ENCODE measurements around the gene CLCN6. TPM values are rescaled to one million over a fixed set of nuclear protein-coding genes. Genes with fewer than 3 reads are reported as not detected.
A peak's percentile ranks its signal among the peaks of the same experiment; 100 is the strongest.

CLCN6 gene
- total RNA-seq, 4 donors from 2014 or later: 14.0 to 184 (median 30.7) TPM

DNA sequence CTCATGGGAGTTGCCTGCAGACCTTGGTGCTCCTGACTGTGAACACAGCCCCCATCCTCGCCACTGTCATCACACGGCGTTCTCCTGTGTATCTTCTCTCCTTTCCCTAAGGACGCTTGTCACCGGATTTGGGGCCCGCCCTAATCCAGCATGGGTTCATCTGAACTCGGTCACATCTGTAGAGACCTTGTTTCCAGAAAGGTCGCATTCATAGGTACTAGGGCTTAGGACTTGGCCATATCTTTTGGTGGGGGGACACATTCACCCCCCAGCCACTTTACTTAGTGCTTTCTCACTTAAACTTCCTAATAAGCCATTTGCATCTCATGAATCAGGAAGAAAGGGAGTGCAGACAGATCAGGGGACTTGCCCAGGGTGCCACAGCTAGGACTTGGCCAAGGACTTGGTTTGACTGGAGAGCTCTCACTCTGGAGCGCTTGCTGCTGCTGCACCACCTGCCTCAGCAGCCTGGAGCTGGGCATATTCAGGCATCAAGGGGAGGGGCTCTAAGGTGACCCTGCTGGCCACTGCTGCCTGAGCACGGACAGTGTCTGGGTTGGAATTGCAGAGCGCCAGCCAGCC, 31.9 kb downstream of the CLCN6 start:
- in situ Hi-C loops (cut with MboI; ENCODE audit: low pct_ligation_motif_present in 1 of 4, low pct_unique_long_range_greater_than_20kb in 1 of 4, low sequenced_read_pairs in 3 of 4): loop anchor here in 3 of 4 donors (25.0 kb wide), 1 partner anchor 124 kb away; no protein-coding TSS in a partner anchor
- no peak overlapping the region for H3K27ac ChIP-seq
- TF ChIP-seq POLR2A (IDR thresholded peaks at IDR 0.05) (no peak), POLR2AphosphoS5 (IDR thresholded peaks at IDR 0.05) (no peak), EP300 (IDR thresholded peaks at IDR 0.05; ENCODE audit: low read depth) (no peak)
- TF ChIP-seq, protein P1, sequence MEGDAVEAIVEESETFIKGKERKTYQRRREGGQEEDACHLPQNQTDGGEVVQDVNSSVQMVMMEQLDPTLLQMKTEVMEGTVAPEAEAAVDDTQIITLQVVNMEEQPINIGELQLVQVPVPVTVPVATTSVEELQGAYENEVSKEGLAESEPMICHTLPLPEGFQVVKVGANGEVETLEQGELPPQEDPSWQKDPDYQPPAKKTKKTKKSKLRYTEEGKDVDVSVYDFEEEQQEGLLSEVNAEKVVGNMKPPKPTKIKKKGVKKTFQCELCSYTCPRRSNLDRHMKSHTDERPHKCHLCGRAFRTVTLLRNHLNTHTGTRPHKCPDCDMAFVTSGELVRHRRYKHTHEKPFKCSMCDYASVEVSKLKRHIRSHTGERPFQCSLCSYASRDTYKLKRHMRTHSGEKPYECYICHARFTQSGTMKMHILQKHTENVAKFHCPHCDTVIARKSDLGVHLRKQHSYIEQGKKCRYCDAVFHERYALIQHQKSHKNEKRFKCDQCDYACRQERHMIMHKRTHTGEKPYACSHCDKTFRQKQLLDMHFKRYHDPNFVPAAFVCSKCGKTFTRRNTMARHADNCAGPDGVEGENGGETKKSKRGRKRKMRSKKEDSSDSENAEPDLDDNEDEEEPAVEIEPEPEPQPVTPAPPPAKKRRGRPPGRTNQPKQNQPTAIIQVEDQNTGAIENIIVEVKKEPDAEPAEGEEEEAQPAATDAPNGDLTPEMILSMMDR (IDR thresholded peaks at IDR 0.05): no peak
- no peak for DNase-seq
- intact Hi-C loops (cut with DNase I; ENCODE audit: low total_unique reads): loop anchor here (5.0 kb wide), 2 partner anchors 54 to 69 kb away; no protein-coding TSS in a partner anchor
- WGBS, 2 donors (ENCODE audit: low coverage in 1 of 2): 91 to 100% methylated on average over 2 to 11 of the region's 11 CpGs
- peaks cover 0 to 80% (median 25%) of the 10 kb centered on the region in 4 donors for H3K36me3 ChIP-seq
- H3K4me3 ChIP-seq: no peak overlapping the region
- no peaks in the 10 kb centered on the region for H3K9me3 ChIP-seq
- H3K27me3 ChIP-seq: no peaks in the 10 kb centered on the region
- no peaks in the 10 kb centered on the region for H3K4me1 ChIP-seq

DNA sequence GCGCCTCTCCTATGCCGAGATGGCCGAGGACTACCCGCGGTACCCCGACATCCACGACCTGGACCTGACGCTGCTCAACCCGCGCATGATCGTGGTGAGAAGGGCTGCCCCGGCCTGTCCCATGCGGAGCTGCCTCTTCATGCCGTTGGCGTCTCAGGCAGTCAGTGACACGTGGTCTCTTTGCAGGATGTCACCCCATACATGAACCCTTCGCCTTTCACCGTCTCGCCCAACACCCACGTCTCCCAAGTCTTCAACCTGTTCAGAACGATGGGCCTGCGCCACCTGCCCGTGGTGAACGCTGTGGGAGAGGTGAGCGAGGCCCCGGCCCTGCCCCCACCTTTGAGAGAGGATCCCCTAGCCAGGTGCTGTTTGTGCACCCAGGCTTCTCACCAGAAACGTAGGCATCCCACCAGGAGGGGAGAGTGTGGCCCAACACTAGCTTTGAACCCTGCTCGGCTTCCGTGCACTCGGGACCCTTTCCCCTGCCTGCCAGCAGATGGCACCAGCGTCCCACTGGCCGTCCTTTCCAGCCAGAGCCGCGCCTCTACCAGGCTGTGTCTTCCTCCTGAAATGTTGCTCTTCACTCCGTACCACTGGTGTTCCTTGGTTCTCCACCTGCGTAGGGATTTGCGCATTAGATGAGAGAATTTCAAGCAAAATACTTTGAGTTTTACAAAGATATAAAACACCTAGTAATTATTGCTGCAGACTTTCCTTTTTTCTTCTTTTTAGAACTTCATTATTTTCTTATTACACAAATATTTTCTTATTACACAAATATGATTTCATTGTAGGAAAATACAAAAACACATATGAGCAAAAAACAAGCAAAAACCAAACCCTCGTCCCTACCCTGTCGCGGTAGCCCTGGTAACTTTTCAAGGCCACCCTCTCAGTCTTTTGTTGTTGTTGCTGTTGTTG, 32.6 kb downstream of the CLCN6 start:
- 60 to 64% methylated on average over 6 to 40 of the region's 40 CpGs for WGBS, 2 donors (ENCODE audit: low coverage in 1 of 2)
- in situ Hi-C loops (cut with MboI; ENCODE audit: low pct_ligation_motif_present in 1 of 4, low pct_unique_long_range_greater_than_20kb in 1 of 4, low sequenced_read_pairs in 3 of 4): loop anchor here in 3 of 4 donors (25.0 kb wide), 1 partner anchor 124 kb away; no protein-coding TSS in a partner anchor
- H3K36me3 ChIP-seq: peaks cover 0 to 73% (median 22%) of the 10 kb centered on the region in 4 donors
- H3K27ac ChIP-seq: no peak overlapping the region
- H3K4me3 ChIP-seq: no peak overlapping the region
- H3K27me3 ChIP-seq: no peaks in the 10 kb centered on the region
- no peaks in the 10 kb centered on the region for H3K4me1 ChIP-seq
- DNase-seq: peak; percentile 71
- no peaks in the 10 kb centered on the region for H3K9me3 ChIP-seq
- TF ChIP-seq POLR2AphosphoS5 (IDR thresholded peaks at IDR 0.05) (peak in 1 of 3 donors; percentile 15), POLR2A (IDR thresholded peaks at IDR 0.05) (no peak)
- TF ChIP-seq, protein P1 (IDR thresholded peaks at IDR 0.05): peak; percentile 91 to 96 (median 95)
- intact Hi-C loops (cut with DNase I; ENCODE audit: low total_unique reads): loop anchor here (5.0 kb wide), 2 partner anchors 54 to 69 kb away; no protein-coding TSS in a partner anchor

DNA sequence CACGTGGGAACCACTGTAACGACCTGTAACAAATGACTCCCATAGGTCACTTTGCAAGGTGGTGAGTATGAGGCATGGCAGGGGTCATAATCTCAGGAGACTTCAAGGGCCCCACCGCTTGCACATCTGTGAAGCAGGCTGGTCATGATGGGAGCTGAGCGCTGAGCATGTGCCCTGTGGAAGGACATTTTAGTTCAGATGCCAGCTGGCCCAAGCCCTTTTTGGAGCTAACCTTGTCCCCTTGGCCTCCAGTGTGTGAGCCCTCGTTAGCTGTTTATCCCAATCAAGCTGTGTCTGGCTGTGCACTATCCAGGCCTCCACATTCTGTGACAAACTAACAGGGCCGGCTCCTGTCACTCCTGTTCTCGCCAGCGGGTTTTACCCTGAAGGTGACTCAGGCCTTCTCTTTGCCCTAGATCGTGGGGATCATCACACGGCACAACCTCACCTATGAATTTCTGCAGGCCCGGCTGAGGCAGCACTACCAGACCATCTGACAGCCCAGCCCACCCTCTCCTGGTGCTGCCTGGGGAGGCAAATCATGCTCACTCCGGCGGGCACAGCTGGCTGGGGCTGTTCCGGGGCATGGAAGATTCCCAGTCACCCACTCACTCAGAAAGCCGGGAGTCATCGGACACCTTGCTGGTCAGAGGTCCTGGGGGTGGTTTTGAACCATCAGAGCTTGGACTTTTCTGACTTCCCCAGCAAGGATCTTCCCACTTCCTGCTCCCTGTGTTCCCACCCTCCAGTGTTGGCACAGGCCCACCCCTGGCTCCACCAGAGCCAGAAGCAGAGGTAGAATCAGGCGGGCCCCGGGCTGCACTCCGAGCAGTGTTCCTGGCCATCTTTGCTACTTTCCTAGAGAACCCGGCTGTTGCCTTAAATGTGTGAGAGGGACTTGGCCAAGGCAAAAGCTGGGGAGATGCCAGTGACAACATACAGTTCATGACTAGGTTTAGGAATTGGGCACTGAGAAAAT, 34.0 kb downstream of the CLCN6 start:
- H3K9me3 ChIP-seq: no peaks in the 10 kb centered on the region
- no peak overlapping the region for H3K27ac ChIP-seq
- TF ChIP-seq POLR2A (IDR thresholded peaks at IDR 0.05) (no peak), EP300 (IDR thresholded peaks at IDR 0.05; ENCODE audit: low read depth) (no peak), POLR2AphosphoS5 (IDR thresholded peaks at IDR 0.05) (no peak)
- TF ChIP-seq, protein P1 (IDR thresholded peaks at IDR 0.05): no peak
- in situ Hi-C loops (cut with MboI; ENCODE audit: low pct_ligation_motif_present in 1 of 4, low pct_unique_long_range_greater_than_20kb in 1 of 4, low sequenced_read_pairs in 3 of 4): loop anchor here in 3 of 4 donors (10.0 to 25.0 kb wide), 2 partner anchors 55 to 122 kb away; no protein-coding TSS in a partner anchor
- H3K4me3 ChIP-seq: no peak overlapping the region
- WGBS, 2 donors (ENCODE audit: low coverage in 1 of 2): 91 to 95% methylated on average over 4 to 20 of the region's 20 CpGs
- H3K4me1 ChIP-seq: no peaks in the 10 kb centered on the region
- DNase-seq: no peak
- intact Hi-C loops (cut with DNase I; ENCODE audit: low total_unique reads): loop anchor here (5.0 kb wide), 3 partner anchors 52 to 1608 kb away; no protein-coding TSS in a partner anchor
- H3K27me3 ChIP-seq: no peaks in the 10 kb centered on the region
- peaks cover 0 to 63% (median 16%) of the 10 kb centered on the region in 4 donors for H3K36me3 ChIP-seq
